ENCODE results near the gene ARHGDIG.
"Not testable (repeated sequence)": the region's sequence is repeated elsewhere in the genome, so short reads cannot be mapped to it uniquely, and the experiment has no call there.

Gene ARHGDIG

DNA sequence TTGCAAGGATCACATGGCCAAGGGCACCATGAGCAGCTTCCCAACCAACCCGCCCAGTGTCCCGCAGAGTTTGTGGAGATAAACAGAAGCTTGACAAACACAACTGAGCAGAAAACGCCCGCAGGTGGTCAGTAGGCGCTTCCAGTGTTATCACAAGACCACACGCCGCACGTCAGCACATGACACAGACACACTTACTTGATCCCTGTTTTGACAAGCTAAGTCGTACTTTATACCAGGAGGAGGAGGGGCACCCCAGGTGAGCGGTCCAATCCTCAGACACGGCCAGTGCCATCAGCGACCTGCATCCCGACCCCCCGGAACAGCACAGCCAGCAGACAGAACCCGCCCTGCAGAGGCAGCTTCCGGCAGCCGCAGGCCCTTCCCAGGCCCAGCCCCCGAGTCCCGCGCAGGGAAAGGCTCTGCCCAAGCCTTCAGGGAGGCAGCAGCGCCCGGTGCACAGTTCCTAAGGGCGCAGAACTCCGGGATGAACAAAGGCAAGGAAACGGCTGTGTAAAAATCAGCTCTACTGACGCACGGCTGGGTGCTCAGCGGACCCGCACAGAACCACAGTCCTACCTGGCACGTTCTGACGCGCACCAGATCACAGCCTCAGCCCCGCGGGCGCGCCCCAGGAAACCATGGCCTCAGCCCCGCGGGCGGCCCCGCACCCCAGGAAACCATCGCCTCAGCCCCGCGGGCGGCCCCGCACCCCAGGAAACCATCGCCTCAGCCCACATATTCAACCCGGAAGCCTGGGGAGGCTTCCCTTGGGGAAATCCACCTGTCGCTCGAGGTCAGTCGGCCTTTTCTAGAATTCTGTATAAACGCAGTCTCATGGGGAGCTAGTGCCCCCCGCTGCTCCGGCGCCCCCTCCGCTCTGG is 44.3 kb downstream of the ARHGDIG start:
- no peak for DNase-seq

DNA sequence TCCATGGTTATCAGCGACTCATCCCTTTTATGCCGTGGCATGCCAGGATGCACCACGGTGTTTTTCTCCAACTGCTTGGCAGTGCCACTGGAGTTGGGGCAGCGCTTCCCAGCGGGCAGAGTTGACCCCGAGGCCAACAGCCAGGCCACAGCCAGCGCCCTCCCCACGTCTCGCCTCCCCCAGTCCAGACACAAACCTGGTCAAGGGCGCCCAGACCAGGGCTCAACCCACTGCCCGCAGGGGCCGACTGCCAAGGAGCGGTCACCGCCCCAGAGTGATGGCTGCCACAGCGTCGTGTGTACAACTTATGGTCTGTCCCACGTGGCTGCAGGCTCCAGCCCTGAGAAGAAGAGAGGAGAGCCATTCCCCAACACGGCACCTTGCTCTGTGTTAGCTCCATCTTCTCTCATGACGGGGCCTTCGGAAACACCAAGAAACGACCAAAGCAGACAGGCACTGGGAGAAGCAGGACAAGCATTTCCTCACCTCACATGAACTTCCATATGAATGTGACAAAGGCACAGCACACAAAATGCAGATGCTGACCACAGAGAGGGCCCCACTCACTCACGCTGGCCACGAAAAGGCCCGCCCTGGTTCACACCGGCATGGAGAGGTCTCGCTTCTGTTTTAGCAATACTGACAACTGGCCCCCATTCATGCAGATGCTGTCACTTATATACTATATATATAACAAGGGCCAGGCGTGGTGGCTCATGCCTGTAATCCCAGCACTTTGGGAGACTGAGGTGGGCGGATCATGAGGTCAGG is 45.2 kb downstream of the ARHGDIG start:
- DNase-seq: no peak

DNA sequence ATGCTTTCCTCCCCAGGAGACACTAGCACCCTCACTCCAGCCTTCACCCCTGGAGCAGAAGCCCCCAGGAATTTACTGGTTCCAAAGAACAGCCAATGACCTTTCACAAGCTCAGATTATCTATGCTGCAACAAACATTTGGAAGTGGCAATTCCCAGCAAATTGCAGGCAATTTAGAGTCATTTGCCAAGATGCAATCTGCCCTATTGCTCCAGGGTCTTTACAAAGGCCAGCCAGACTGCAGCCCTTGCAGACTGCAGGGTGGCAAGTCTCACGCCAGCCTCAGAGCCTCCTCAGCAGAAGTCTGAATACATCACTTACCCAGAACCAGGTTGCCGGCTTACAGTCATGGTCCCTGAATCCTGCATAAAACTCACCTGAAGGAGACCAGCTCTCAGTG is 50.4 kb downstream of the ARHGDIG start:
- DNase-seq: no peak

- not testable (repeated sequence) for DNase-seq
Measured at GRCh38 chr16:331181-331814, 50.9 kb downstream of the ARHGDIG start.

All from amygdala (tissue), 56 donors.